Fibroblast of skin of abdomen (primary cell): ENCODE results near the gene THRAP3.

ENCODE experiments used
- DNase-seq: peaks from one replicate; pipeline ENCODE4 v3.0.0-alpha.2; 2013

THRAP3 gene

GRCh38 chr1:36352910-36353878 is 129.0 kb downstream of the THRAP3 start:
- peak; percentile 40 for DNase-seq

- no peak for DNase-seq
These were observed 130.2 kb downstream of the THRAP3 start for GRCh38 chr1:36354486-36354885.
